ENCODE results near the gene NPHP4. TPM values are rescaled to one million over a fixed set of nuclear protein-coding genes. Genes with fewer than 3 reads are reported as not detected.

Gene NPHP4
- total RNA-seq, 1 donor from 2014 or later, result 11.3 TPM

- Histone ChIP-seq H3K4me1 (no peaks in the 10 kb centered on the region), H3K27ac (no peak overlapping the region), H3K36me3 (peaks cover 0 to 3% of the 10 kb centered on the region in 2 donors), H3K27me3 (no peaks in the 10 kb centered on the region), H3K4me3 (no peak overlapping the region), H3K9me3 (no peaks in the 10 kb centered on the region)
- DNase-seq (ENCODE audit: extremely low spot score in 2 of 2), result no peak
- TF ChIP-seq POLR2A (IDR thresholded peaks at IDR 0.05) (no peak), CTCF (IDR thresholded peaks at IDR 0.05) (no peak), POLR2AphosphoS5 (IDR thresholded peaks at IDR 0.05; ENCODE audit: insufficient read depth in 1 of 2, low read depth in 1 of 2) (no peak)
- intact Hi-C loops (cut with DNase I), result no loop called here
Measured at GRCh38 chr1:5975133-5975880, 16.9 kb downstream of the NPHP4 start.

- Histone ChIP-seq H3K36me3 (peaks cover 0 to 3% of the 10 kb centered on the region in 2 donors), H3K9me3 (no peaks in the 10 kb centered on the region), H3K4me1 (no peaks in the 10 kb centered on the region), H3K27ac (no peak overlapping the region), H3K27me3 (no peaks in the 10 kb centered on the region), H3K4me3 (no peak overlapping the region)
- intact Hi-C loops (cut with DNase I), result no loop called here
- no peak for TF ChIP-seq POLR2AphosphoS5 (IDR thresholded peaks at IDR 0.05; ENCODE audit: insufficient read depth in 1 of 2, low read depth in 1 of 2)
- TF ChIP-seq CTCF (IDR thresholded peaks at IDR 0.05), result no peak
- no peak for TF ChIP-seq POLR2A (IDR thresholded peaks at IDR 0.05)
- DNase-seq (ENCODE audit: extremely low spot score in 2 of 2), result no peak
Measured at GRCh38 chr1:5974631-5975030, 17.6 kb downstream of the NPHP4 start.

- H3K9me3 ChIP-seq, result no peaks in the 10 kb centered on the region
- no peak overlapping the region for H3K27ac ChIP-seq
- no peaks in the 10 kb centered on the region for H3K4me1 ChIP-seq
- no peaks in the 10 kb centered on the region for H3K27me3 ChIP-seq
- H3K36me3 ChIP-seq, result peaks cover 0 to 3% of the 10 kb centered on the region in 2 donors
- no peak for TF ChIP-seq POLR2A (IDR thresholded peaks at IDR 0.05)
- no peak for TF ChIP-seq POLR2AphosphoS5 (IDR thresholded peaks at IDR 0.05; ENCODE audit: insufficient read depth in 1 of 2, low read depth in 1 of 2)
- no peak for TF ChIP-seq CTCF (IDR thresholded peaks at IDR 0.05)
- intact Hi-C loops (cut with DNase I), result no loop called here
- no peak for DNase-seq (ENCODE audit: extremely low spot score in 2 of 2)
- no peak overlapping the region for H3K4me3 ChIP-seq
Measured at GRCh38 chr1:5973771-5974170, 18.5 kb downstream of the NPHP4 start.

- H3K4me3 ChIP-seq, result no peak overlapping the region
- DNase-seq (ENCODE audit: extremely low spot score in 2 of 2), result no peak
- intact Hi-C loops (cut with DNase I), result no loop called here
- H3K9me3 ChIP-seq, result no peaks in the 10 kb centered on the region
- peaks cover 0 to 9% of the 10 kb centered on the region in 2 donors for H3K36me3 ChIP-seq
- TF ChIP-seq POLR2A (IDR thresholded peaks at IDR 0.05) (no peak), CTCF (IDR thresholded peaks at IDR 0.05) (no peak), POLR2AphosphoS5 (IDR thresholded peaks at IDR 0.05; ENCODE audit: insufficient read depth in 1 of 2, low read depth in 1 of 2) (no peak)
- H3K4me1 ChIP-seq, result no peaks in the 10 kb centered on the region
- no peaks in the 10 kb centered on the region for H3K27me3 ChIP-seq
- no peak overlapping the region for H3K27ac ChIP-seq
Measured at GRCh38 chr1:5972198-5972520, 20.1 kb downstream of the NPHP4 start.

- Histone ChIP-seq H3K4me1 (no peaks in the 10 kb centered on the region), H3K27ac (no peak overlapping the region), H3K27me3 (no peaks in the 10 kb centered on the region), H3K36me3 (peaks cover 0 to 9% of the 10 kb centered on the region in 2 donors), H3K9me3 (no peaks in the 10 kb centered on the region), H3K4me3 (no peak overlapping the region)
- TF ChIP-seq CTCF (IDR thresholded peaks at IDR 0.05), result no peak
- TF ChIP-seq POLR2A (IDR thresholded peaks at IDR 0.05), result no peak
- no peak for TF ChIP-seq POLR2AphosphoS5 (IDR thresholded peaks at IDR 0.05; ENCODE audit: insufficient read depth in 1 of 2, low read depth in 1 of 2)
- no peak for DNase-seq (ENCODE audit: extremely low spot score in 2 of 2)
- intact Hi-C loops (cut with DNase I), result no loop called here
Measured at GRCh38 chr1:5971471-5972197, 20.6 kb downstream of the NPHP4 start.
